ENCODE results near the gene PSPC1. TPM values are rescaled to one million over a fixed set of nuclear protein-coding genes. Genes with fewer than 3 reads are reported as not detected.

PSPC1 gene
- total RNA-seq, 1 experiment from 2014 or later: 27.1 TPM

GRCh38 chr13:19672990-19673389, 109.8 kb downstream of the PSPC1 start:
- Histone ChIP-seq H3K27ac (no peak overlapping the region), H3K79me2 (ENCODE audit: low read depth) (no peaks in the 10 kb centered on the region), H3K27me3 (ENCODE audit: insufficient read depth, low read depth) (no peaks in the 10 kb centered on the region), H3K36me3 (ENCODE audit: low read depth) (peaks cover 50% of the 10 kb centered on the region; the same call in 1 of the 2 replicates), H3K4me3 (no peak overlapping the region), H3K4me2 (no peak overlapping the region), H4K20me1 (ENCODE audit: insufficient read depth) (0 out of 2 replicates have a peak, but pooled peaks cover 4% of the 10 kb centered on the region), H3K4me1 (replicated peaks; ENCODE audit: insufficient read depth) (no peaks in the 10 kb centered on the region), H3K9me3 (ENCODE audit: insufficient read depth, low read depth) (no peaks in the 10 kb centered on the region), H3K9me2 (ENCODE audit: insufficient read depth) (no peaks in the 10 kb centered on the region), H3F3A (ENCODE audit: insufficient read depth, low read depth) (peaks cover 26% of the 10 kb centered on the region; the same call in 1 of the 2 replicates), H2AFZ (no peak overlapping the region)
- BruUV-seq (replicated peaks): no TSS peak
- no peak for DNase-seq
- intact Hi-C loops (cut with micrococcal nuclease; ENCODE audit: unreplicated experiment): no loop called here
- CTCF ChIA-PET: no interaction called here
- POLR2A ChIA-PET (ENCODE audit: unreplicated experiment): no interaction called here
- TF ChIP-seq EZH2 (IDR thresholded peaks at IDR 0.05; ENCODE audit: low read depth): no peak
- TF ChIP-seq, protein P1, sequence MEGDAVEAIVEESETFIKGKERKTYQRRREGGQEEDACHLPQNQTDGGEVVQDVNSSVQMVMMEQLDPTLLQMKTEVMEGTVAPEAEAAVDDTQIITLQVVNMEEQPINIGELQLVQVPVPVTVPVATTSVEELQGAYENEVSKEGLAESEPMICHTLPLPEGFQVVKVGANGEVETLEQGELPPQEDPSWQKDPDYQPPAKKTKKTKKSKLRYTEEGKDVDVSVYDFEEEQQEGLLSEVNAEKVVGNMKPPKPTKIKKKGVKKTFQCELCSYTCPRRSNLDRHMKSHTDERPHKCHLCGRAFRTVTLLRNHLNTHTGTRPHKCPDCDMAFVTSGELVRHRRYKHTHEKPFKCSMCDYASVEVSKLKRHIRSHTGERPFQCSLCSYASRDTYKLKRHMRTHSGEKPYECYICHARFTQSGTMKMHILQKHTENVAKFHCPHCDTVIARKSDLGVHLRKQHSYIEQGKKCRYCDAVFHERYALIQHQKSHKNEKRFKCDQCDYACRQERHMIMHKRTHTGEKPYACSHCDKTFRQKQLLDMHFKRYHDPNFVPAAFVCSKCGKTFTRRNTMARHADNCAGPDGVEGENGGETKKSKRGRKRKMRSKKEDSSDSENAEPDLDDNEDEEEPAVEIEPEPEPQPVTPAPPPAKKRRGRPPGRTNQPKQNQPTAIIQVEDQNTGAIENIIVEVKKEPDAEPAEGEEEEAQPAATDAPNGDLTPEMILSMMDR (conservative IDR thresholded peaks at IDR 0.05): no peak

GRCh38 chr13:19670147-19670546, 112.6 kb downstream of the PSPC1 start:
- H3K9me2 ChIP-seq (ENCODE audit: insufficient read depth): no peaks in the 10 kb centered on the region
- no peaks in the 10 kb centered on the region for H3K79me2 ChIP-seq (ENCODE audit: low read depth)
- no peak for DNase-seq
- no peaks in the 10 kb centered on the region for H3K4me1 ChIP-seq (replicated peaks; ENCODE audit: insufficient read depth)
- no peak overlapping the region for H3K4me2 ChIP-seq
- CTCF ChIA-PET: no interaction called here
- H3F3A ChIP-seq (ENCODE audit: insufficient read depth, low read depth): peaks cover 23% of the 10 kb centered on the region
- H4K20me1 ChIP-seq (ENCODE audit: insufficient read depth): peaks cover 5% of the 10 kb centered on the region; the same call in 1 of the 2 replicates
- no TSS peak for BruUV-seq (replicated peaks)
- no peak for TF ChIP-seq EZH2 (IDR thresholded peaks at IDR 0.05; ENCODE audit: low read depth)
- TF ChIP-seq, protein P1 (conservative IDR thresholded peaks at IDR 0.05): no peak
- H3K36me3 ChIP-seq (ENCODE audit: low read depth): peaks cover 54% of the 10 kb centered on the region; the same call in 1 of the 2 replicates
- intact Hi-C loops (cut with micrococcal nuclease; ENCODE audit: unreplicated experiment): no loop called here
- H2AFZ ChIP-seq: no peak overlapping the region
- no peak overlapping the region for H3K4me3 ChIP-seq
- no peaks in the 10 kb centered on the region for H3K9me3 ChIP-seq (ENCODE audit: insufficient read depth, low read depth)
- H3K27ac ChIP-seq: no peak overlapping the region
- no peaks in the 10 kb centered on the region for H3K27me3 ChIP-seq (ENCODE audit: insufficient read depth, low read depth)
- POLR2A ChIA-PET (ENCODE audit: unreplicated experiment): no interaction called here

DNA sequence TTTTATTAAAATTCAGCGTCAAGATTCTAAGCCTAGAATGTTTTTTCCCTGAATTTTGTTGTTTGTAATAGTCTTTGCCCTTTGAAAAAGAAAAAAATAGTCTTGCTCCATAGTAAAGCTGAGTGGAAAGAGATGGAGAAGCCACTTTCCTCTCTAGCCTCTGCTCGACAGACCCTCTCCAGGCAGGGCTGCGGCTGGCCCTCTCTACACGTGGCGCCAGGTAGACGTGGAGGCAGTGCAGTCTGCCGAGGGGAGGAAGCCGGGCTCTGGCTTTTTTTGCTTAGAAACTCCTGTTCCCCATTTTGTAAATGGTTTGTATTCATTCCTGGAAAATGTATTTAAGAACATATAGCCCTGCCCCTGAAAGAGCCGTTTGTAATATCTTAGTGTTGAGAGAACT, 114.0 kb downstream of the PSPC1 start:
- Histone ChIP-seq H3F3A (ENCODE audit: insufficient read depth, low read depth) (peaks cover 23% of the 10 kb centered on the region), H3K9me3 (ENCODE audit: insufficient read depth, low read depth) (no peaks in the 10 kb centered on the region), H3K27me3 (ENCODE audit: insufficient read depth, low read depth) (no peaks in the 10 kb centered on the region), H3K4me2 (no peak overlapping the region), H3K9me2 (ENCODE audit: insufficient read depth) (no peaks in the 10 kb centered on the region), H3K79me2 (ENCODE audit: low read depth) (no peaks in the 10 kb centered on the region), H2AFZ (no peak overlapping the region), H3K27ac (no peak overlapping the region), H4K20me1 (ENCODE audit: insufficient read depth) (peaks cover 5% of the 10 kb centered on the region; the same call in 1 of the 2 replicates), H3K36me3 (ENCODE audit: low read depth) (peaks cover 48% of the 10 kb centered on the region; the same call in 1 of the 2 replicates), H3K4me3 (no peak overlapping the region), H3K4me1 (replicated peaks; ENCODE audit: insufficient read depth) (no peaks in the 10 kb centered on the region)
- DNase-seq: no peak
- intact Hi-C loops (cut with micrococcal nuclease; ENCODE audit: unreplicated experiment): no loop called here
- CTCF ChIA-PET: no interaction called here
- POLR2A ChIA-PET (ENCODE audit: unreplicated experiment): no interaction called here
- TF ChIP-seq, protein P1 (conservative IDR thresholded peaks at IDR 0.05): no peak
- TF ChIP-seq EZH2 (IDR thresholded peaks at IDR 0.05; ENCODE audit: low read depth): no peak
- no TSS peak for BruUV-seq (replicated peaks)
